K562 (cell line): ENCODE data around the gene POLR2H. TPM values are rescaled to one million over a fixed set of nuclear protein-coding genes. Genes with fewer than 3 reads are reported as not detected.

Experiments
- ARID3B ChIP-seq: fragments of 250-450 bp; sonication (Bioruptor Pico); IDR thresholded peaks from 2 replicates; pipeline ENCODE4 v1.4.0; 2020; ENCODE audit warnings: borderline replicate concordance
- CBFB ChIP-seq: sonication (generic); formaldehyde crosslinking; IDR thresholded peaks from 2 replicates; pipeline ENCODE4 v1.4.0; 2020; ENCODE audit warnings: mild to moderate bottlenecking, missing genetic modification reagents
- CBX1 ChIP-seq: sonication (generic); IDR thresholded peaks from 2 replicates; pipeline ENCODE4 v1.6.1; 2016; ENCODE audit warnings: antibody characterized with exemption, low read depth, mild to moderate bottlenecking
- CCAR2 ChIP-seq: fragments of 200-400 bp; formaldehyde crosslinking; IDR thresholded peaks from 2 replicates; pipeline ENCODE4 v1.6.1; 2017; ENCODE audit warnings: mild to moderate bottlenecking, low read depth, low read length
- FOS ChIP-seq: IDR thresholded peaks from 3 replicates; pipeline ENCODE4 v1.6.1; 2011; ENCODE audit not compliant: insufficient read length; ENCODE audit errors: extremely low read depth
- HDAC1 ChIP-seq, 2 experiments: fragments of 450-650 bp; IDR thresholded peaks; 2 replicates each; pipeline ENCODE4 v1.6.1; 2016 to 2017; ENCODE audit warnings: inconsistent platforms in 1 of 2, mild to moderate bottlenecking in 1 of 2, moderate library complexity in 1 of 2
- HIVEP1 ChIP-seq: fragments of 250-450 bp; sonication (Bioruptor Pico); IDR thresholded peaks from 2 replicates; pipeline ENCODE4 v1.4.0; 2020; ENCODE audit warnings: mild to moderate bottlenecking
- HMGXB4 ChIP-seq: sonication (generic); formaldehyde crosslinking; IDR thresholded peaks from 2 replicates; pipeline ENCODE4 v1.8.1; 2023; ENCODE audit warnings: mild to moderate bottlenecking, missing genetic modification reagents
- IRF1 ChIP-seq: sonication (generic); formaldehyde crosslinking; IDR thresholded peaks from 2 replicates; pipeline ENCODE4 v1.8.0; 2022; ENCODE audit warnings: missing genetic modification reagents, mild to moderate bottlenecking, borderline replicate concordance
- MNT ChIP-seq, 2 experiments: fragments of 450-650 bp; conservative IDR thresholded peaks; 2 replicates each; pipeline ENCODE4 v1.6.1; 2017; ENCODE audit warnings: mild to moderate bottlenecking in 2 of 2, moderate library complexity in 2 of 2
- POLR2B ChIP-seq: fragments of 450-650 bp; IDR thresholded peaks from 2 replicates; pipeline ENCODE4 v1.6.1; 2018; ENCODE audit warnings: low read depth; ENCODE audit not compliant: partially characterized antibody
- RBFOX2 ChIP-seq: fragments of 200-400 bp; formaldehyde crosslinking; IDR thresholded peaks from 2 replicates; pipeline ENCODE4 v1.6.1; 2017; ENCODE audit warnings: low read depth, mild to moderate bottlenecking, low read length, moderate library complexity
- RBM39 ChIP-seq: fragments of 200-400 bp; formaldehyde crosslinking; optimal IDR thresholded peaks from 2 replicates; pipeline ENCODE3; 2018; ENCODE audit warnings: low read depth, low read length
- XRCC5 ChIP-seq: fragments of 200-400 bp; formaldehyde crosslinking; IDR thresholded peaks from 2 replicates; pipeline ENCODE4 v1.6.1; 2017; ENCODE audit warnings: low read depth, mild to moderate bottlenecking, low read length
- ZBTB26 ChIP-seq: fragments of 450-650 bp; formaldehyde crosslinking; IDR thresholded peaks from 2 replicates; pipeline ENCODE4 v1.4.0; 2022; ENCODE audit warnings: missing genetic modification characterization
- ZFX ChIP-seq: sonication (generic); formaldehyde crosslinking; IDR thresholded peaks from 2 replicates; pipeline ENCODE4 v1.8.0; 2022; ENCODE audit warnings: mild to moderate bottlenecking, missing genetic modification reagents, moderate library complexity
- ZNF143 ChIP-seq: sonication (generic); formaldehyde crosslinking; IDR thresholded peaks from 2 replicates; pipeline ENCODE4 v1.9.0; 2022; ENCODE audit warnings: mild to moderate bottlenecking, missing genetic modification reagents
- ZNF41 ChIP-seq: fragments of 250-450 bp; sonication (Bioruptor Pico); conservative IDR thresholded peaks from 2 replicates; pipeline ENCODE4 v1.4.0; 2020; ENCODE audit warnings: mild to moderate bottlenecking
- ZNF445 ChIP-seq: fragments of 250-450 bp; sonication (Bioruptor Pico); IDR thresholded peaks from 2 replicates; pipeline ENCODE4 v1.4.0; 2020; ENCODE audit warnings: low read depth, mild to moderate bottlenecking, moderate library complexity
- ZNF561 ChIP-seq: fragments of 450-650 bp; formaldehyde crosslinking; conservative IDR thresholded peaks from 2 replicates; pipeline ENCODE4 v1.4.0; 2020; ENCODE audit warnings: mild to moderate bottlenecking, moderate library complexity
- ZNF584 ChIP-seq: fragments of 200-800 bp; sonication (Bioruptor generic); IDR thresholded peaks from 2 replicates; pipeline ENCODE4 v1.6.1; 2016; ENCODE audit warnings: low read depth, mild to moderate bottlenecking, missing genetic modification characterization, missing compliant biosample characterization
- polyA plus RNA-seq, 8 experiments: library from polyadenylated mRNA; depleted of rRNA in 4 of 8; stranded (reverse) in 5 of 8; unstranded in 3 of 8; fragments of >200 nt; fragmentation: Nextera tagmentation in 2 of 8; fragmentation: Illumina TruSeq in 1 of 8; extraction: Ambion mirVana in 2 of 8; extraction: Trizol in 1 of 8; gene quantifications; 2 replicates each; pipeline versions ENCODE4 v1.2.1 to v1.2.3, GENCODE V29; 2011 to 2014; ENCODE audit warnings: inconsistent platforms in 1 of 8, missing spikeins in 1 of 8
- total RNA-seq, 7 experiments: library from RNA; depleted of rRNA in 6 of 7; stranded (reverse); fragments of >200 nt in 6 of 7; fragmentation: Illumina TruSeq in 2 of 7; extraction: Trizol in 2 of 7; gene quantifications; 2 replicates each; pipeline versions ENCODE4 v1.2.1 to v1.2.3, GENCODE V29; 2011 to 2021; ENCODE audit warnings: low replicate concordance in 1 of 7

Gene POLR2H
- total and polyA plus RNA-seq, 9 of the 15 experiments (the other 6 are each of a cell fraction or from before 2014, with no cell fraction given) = 128 to 512 (median 220) TPM

GRCh38 chr3:184362668-184363546, 1.4 kb downstream of the POLR2H start (continued):
- TF ChIP-seq ARID3B (CRISPR knock-in tag) = no peak
- no peak for TF ChIP-seq RBM39
- TF ChIP-seq RBFOX2 = peak; percentile 91
- TF ChIP-seq ZNF143 (CRISPR knock-in tag) = no peak
- no peak for TF ChIP-seq ZNF445 (CRISPR knock-in tag)
- peak; percentile 98 for TF ChIP-seq ZFX
- peak; percentile 62; the same call in 1 of the 2 replicates for TF ChIP-seq HMGXB4
- TF ChIP-seq CCAR2 = no peak
- TF ChIP-seq XRCC5 = no peak
- no peak for TF ChIP-seq HIVEP1 (CRISPR knock-in tag)
- no peak for TF ChIP-seq ZNF584
- TF ChIP-seq FOS = no peak
- TF ChIP-seq ZBTB26 (CRISPR knock-in tag) = no peak
- TF ChIP-seq CBFB (CRISPR knock-in tag) = no peak
- no peak for TF ChIP-seq ZNF561
- TF ChIP-seq MNT (conservative IDR thresholded peaks at IDR 0.05) = peak; percentile 66 to 73; a peak in 3 of 4 replicates
- peak in 1 of 2 experiments; percentile 59; a peak in 2 of 4 replicates for TF ChIP-seq HDAC1 (IDR thresholded peaks at IDR 0.05)
- TF ChIP-seq ZNF41 = no peak
- TF ChIP-seq IRF1 = no peak
- TF ChIP-seq POLR2B = peak; percentile 91
- peak; percentile 10; the same call in 1 of the 2 replicates for TF ChIP-seq CBX1
